D341Med (cell line): ENCODE data around the gene SLC16A3.

Experiments
- DNase-seq: peaks from one replicate; pipeline ENCODE4 v3.0.0; 2012; ENCODE audit warnings: low spot score

Gene SLC16A3

GRCh38 chr17:82236142-82236971, 7.5 kb downstream of the SLC16A3 start:
- peak; percentile 95 for DNase-seq

DNA sequence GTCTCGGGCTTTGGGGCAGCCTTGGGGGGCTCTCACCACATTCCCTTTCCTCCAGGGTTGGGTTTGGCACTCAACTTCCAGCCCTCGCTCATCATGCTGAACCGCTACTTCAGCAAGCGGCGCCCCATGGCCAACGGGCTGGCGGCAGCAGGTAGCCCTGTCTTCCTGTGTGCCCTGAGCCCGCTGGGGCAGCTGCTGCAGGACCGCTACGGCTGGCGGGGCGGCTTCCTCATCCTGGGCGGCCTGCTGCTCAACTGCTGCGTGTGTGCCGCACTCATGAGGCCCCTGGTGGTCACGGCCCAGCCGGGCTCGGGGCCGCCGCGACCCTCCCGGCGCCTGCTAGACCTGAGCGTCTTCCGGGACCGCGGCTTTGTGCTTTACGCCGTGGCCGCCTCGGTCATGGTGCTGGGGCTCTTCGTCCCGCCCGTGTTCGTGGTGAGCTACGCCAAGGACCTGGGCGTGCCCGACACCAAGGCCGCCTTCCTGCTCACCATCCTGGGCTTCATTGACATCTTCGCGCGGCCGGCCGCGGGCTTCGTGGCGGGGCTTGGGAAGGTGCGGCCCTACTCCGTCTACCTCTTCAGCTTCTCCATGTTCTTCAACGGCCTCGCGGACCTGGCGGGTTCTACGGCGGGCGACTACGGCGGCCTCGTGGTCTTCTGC, 8.4 kb downstream of the SLC16A3 start:
- no peak for DNase-seq

DNA sequence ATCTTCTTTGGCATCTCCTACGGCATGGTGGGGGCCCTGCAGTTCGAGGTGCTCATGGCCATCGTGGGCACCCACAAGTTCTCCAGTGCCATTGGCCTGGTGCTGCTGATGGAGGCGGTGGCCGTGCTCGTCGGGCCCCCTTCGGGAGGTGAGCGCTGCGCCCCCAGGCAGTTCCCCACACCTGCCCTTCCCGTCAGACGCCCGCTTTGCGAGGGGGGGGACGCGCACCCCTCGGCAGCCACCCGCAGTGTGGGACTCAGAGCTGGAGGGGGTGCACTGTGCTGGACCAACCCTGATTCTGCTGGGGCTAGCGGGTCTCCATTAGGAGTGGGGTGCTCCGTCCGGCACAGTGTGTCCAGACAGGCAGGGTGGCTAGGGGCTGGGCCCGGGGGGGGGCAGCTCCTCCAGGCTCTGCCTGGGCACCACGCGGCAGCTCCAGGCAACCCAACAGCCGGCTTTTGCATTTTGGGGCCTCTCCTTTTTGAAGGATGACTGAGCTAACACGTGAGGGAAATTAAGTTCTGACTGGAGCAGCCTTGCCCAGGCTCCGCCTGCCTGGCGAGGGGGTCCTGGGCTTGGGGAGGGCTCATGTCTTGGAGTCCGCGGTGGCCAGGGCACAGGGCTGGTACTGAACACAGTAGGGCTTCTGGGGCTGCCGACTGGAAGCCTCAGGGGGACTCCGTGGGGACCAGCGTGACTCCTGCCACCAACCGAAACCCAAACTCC, 9.1 kb downstream of the SLC16A3 start:
- DNase-seq, result no peak

- DNase-seq, result no peak
Measured at GRCh38 chr17:82238472-82239201, 9.8 kb downstream of the SLC16A3 start.

- no peak for DNase-seq
Measured at GRCh38 chr17:82239401-82239925, 10.6 kb downstream of the SLC16A3 start.

- DNase-seq, result no peak
Measured at GRCh38 chr17:82239926-82240505, 11.2 kb downstream of the SLC16A3 start.

- no peak for DNase-seq
Measured at GRCh38 chr17:82240506-82241182, 11.8 kb downstream of the SLC16A3 start.

GRCh38 chr17:82241183-82241925, 12.5 kb downstream of the SLC16A3 start:
- DNase-seq, result no peak

DNA sequence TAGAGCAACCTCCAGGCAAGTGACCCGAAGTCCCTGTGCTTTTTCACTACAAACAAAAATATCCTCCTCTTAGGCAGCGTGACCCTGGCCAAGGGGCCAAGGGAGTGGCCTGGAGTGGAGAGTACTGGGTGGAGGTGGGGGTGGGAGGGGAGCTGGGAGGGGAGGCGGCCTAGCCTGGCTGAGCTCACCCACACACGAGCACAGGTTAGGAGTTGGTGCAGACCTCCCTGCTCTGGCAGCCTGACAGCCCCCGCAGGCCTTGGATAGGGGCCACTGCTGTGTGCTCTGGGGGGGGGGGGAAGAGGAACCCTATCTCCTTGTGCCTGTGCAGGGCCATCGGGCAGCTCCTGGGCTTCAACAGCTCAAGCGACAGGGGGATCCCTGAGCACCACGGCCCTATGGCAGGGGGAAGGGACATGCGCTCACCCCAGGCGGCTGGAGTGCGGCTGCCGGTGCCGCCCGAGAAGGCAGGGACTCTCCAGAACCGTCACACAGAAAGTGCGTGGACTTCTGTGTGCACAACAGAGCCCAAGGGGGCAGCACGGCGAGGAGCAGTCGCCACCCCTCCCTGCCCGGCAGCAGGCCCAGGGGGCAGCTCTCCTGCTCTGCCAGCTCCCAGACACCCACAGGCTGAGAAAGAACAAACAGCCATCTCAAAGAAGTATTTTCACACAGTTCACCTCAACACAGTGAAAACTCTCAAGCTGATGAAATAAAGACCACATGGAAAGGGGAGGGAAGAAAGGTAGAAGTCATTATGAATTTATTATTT, 13.3 kb downstream of the SLC16A3 start:
- no peak for DNase-seq

- no peak for DNase-seq
Measured at GRCh38 chr17:82242698-82242976, 13.8 kb downstream of the SLC16A3 start.

GRCh38 chr17:82242977-82243647, 14.3 kb downstream of the SLC16A3 start:
- DNase-seq, result peak; percentile 76

- DNase-seq, result no peak
Measured at GRCh38 chr17:82243648-82244412, 15.0 kb downstream of the SLC16A3 start.

DNA sequence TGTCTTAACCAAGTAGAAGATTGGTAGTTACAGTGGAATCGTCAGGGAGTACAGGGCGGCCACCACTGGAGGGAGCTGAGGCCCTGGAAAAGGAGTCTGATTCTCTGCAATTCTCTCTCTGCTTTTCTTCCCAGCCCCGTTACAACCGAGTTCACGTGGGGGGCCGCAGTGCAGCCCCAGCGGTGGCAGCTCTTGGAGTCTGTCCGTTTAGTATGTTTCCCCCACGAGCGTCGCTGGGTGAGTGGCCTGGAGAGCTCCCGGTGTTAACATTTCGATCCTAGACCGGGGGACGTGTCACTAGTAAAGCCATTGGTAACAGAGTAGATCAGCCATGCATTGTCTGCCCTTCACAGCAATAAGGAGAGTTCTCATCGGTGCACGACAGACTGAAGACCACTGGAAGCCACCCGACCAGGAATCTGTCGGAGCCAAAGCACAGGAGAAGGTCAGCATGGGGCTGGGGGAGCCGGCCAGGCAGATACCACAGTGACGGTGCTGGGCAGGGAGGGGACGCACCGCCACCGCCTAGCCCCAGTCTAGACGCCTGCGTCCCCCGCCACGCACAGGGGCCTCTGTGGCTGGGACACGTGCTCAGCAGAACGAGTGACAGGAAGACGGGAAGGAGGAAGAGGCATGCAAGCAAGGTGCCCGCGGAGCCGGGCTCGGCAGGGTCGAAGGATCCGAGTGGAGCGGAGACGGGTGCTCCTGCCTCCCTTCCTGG, 15.7 kb downstream of the SLC16A3 start:
- DNase-seq, result peak; percentile 84

- no peak for DNase-seq
Measured at GRCh38 chr17:82245134-82246039, 16.5 kb downstream of the SLC16A3 start.

DNA sequence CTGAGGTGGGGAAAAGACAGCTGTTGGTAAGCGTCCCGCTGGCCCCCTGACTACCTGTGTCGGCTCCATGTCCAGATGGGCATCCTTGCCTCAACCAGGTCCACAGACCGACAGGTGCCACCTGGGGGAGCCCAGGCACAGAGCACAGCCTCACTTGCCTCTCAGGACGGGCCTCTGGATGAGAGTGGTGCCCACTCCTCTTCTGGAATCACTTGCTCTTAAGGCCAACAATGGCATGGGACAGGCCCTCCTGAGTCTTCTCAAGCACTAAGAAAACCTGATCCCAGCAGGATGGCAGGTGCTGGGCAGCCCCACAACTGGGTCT, 17.2 kb downstream of the SLC16A3 start:
- no peak for DNase-seq

GRCh38 chr17:82246365-82247181, 17.7 kb downstream of the SLC16A3 start:
- no peak for DNase-seq
